ENCODE data around the gene TCF7L1.

The TCF7L1 gene

DNA sequence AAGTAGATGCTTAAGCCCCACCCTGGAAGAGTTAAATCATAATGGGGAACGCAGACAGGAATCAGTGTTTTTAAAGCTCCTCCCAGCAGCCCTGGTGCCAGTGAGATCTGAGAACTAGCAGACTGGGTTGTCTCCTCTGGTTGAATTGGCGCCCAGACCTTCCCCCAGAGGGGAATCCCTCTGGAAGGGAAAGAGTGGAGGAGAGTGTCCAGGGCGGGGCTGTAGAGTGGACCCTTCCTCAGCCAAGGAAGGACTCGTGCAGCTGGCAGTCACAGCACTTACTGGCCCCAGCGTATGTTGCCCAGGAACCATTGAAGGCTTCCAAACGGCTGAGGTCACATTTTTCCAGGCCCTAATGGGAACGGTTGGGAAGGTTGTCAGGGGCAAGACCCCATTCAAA, 132.1 kb downstream of the TCF7L1 start:
- no peaks in the 10 kb centered on the region for H3K9me3 ChIP-seq
- H3K36me3 ChIP-seq: no peaks in the 10 kb centered on the region
- H3K27me3 ChIP-seq: peaks cover 15% of the 10 kb centered on the region
- no peak for TF ChIP-seq CTCF (IDR thresholded peaks at IDR 0.05)
- no peaks in the 10 kb centered on the region for H3K4me1 ChIP-seq (ENCODE audit: control insufficient read depth in 1 of 2, insufficient read depth in 1 of 2, low read depth in 1 of 2, low read length in 1 of 2)
- no peak overlapping the region for H3K4me3 ChIP-seq (ENCODE audit: low read depth in 1 of 2, low read length in 1 of 2)
- H3K27ac ChIP-seq: no peak overlapping the region

DNA sequence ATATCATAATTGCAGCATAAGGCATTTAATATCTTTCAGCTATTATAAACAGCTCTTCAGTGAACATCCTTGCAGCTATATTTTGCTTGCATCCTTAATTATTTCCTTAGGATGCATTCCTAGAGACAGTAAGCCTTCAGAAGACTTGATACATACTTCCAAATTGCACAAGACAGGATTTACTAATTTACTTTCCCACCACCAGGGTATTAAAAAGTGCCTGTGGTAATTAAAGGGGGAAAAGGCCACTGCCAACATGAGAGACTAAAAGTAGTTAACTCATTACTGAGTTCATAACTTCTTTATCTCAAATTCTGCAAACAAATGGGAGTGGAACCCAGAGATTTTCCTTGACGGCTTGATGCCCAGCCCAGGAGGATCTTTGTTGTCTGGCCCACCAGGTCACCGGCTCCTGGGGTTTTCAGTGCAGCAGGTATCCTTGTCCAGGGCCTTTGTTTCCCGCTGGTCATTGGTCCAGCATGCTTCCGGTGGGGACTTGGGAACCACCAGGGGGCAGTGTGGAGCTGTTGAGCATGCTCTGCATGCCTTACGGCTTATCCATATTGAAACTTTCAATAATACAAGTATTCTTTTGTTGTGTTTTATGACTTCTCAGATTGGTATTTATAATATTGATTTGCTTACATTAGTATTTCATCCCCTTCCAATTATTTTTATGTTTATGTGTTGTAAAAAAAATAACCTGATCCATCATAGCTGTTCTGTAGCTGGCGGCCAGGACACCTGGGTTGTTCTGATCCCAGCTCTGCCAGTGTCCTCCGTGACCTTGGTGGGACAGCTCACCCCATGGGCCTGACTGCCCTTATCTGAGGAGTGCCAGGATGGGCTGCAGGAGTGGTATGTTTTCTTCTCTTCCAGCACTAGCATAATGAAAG, 133.2 kb downstream of the TCF7L1 start:
- no peak overlapping the region for H3K27ac ChIP-seq
- peaks cover 15% of the 10 kb centered on the region for H3K27me3 ChIP-seq
- peak; percentile 80 for TF ChIP-seq CTCF (IDR thresholded peaks at IDR 0.05)
- no peaks in the 10 kb centered on the region for H3K9me3 ChIP-seq
- H3K4me3 ChIP-seq (ENCODE audit: low read depth in 1 of 2, low read length in 1 of 2): no peak overlapping the region
- H3K4me1 ChIP-seq (ENCODE audit: control insufficient read depth in 1 of 2, insufficient read depth in 1 of 2, low read depth in 1 of 2, low read length in 1 of 2): no peaks in the 10 kb centered on the region
- H3K36me3 ChIP-seq: no peaks in the 10 kb centered on the region

- Histone ChIP-seq H3K4me3 (ENCODE audit: low read depth in 1 of 2, low read length in 1 of 2) (no peak overlapping the region), H3K4me1 (ENCODE audit: control insufficient read depth in 1 of 2, insufficient read depth in 1 of 2, low read depth in 1 of 2, low read length in 1 of 2) (no peaks in the 10 kb centered on the region), H3K9me3 (no peaks in the 10 kb centered on the region), H3K36me3 (no peaks in the 10 kb centered on the region), H3K27ac (no peak overlapping the region), H3K27me3 (peaks cover 2% of the 10 kb centered on the region)
- no peak for TF ChIP-seq CTCF (IDR thresholded peaks at IDR 0.05)
Measured at GRCh38 chr2:85269959-85270358, 136.8 kb downstream of the TCF7L1 start.

DNA sequence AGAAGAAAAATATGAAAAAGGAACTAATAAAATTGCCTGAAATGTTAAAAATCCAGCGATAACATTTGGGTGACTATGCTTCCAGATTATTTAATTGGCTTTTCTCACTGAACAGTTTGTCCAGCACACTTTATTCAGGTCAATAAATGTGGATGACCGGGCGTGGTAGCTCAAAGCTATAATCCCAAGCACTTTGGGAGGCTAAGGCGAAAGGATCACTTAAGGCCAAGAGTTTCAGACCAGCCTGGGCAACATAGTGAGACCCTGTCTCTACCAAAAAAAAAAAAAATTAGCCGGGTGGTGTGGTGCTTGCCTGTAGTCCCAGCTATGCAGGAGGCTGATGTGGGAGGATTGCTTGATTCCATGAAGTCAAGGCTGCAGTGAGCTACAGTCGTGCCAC, 139.2 kb downstream of the TCF7L1 start:
- no peaks in the 10 kb centered on the region for H3K9me3 ChIP-seq
- no peak overlapping the region for H3K27ac ChIP-seq
- no peaks in the 10 kb centered on the region for H3K36me3 ChIP-seq
- no peak for TF ChIP-seq CTCF (IDR thresholded peaks at IDR 0.05)
- H3K27me3 ChIP-seq: no peaks in the 10 kb centered on the region
- H3K4me1 ChIP-seq (ENCODE audit: control insufficient read depth in 1 of 2, insufficient read depth in 1 of 2, low read depth in 1 of 2, low read length in 1 of 2): no peaks in the 10 kb centered on the region
- H3K4me3 ChIP-seq (ENCODE audit: low read depth in 1 of 2, low read length in 1 of 2): no peak overlapping the region

DNA sequence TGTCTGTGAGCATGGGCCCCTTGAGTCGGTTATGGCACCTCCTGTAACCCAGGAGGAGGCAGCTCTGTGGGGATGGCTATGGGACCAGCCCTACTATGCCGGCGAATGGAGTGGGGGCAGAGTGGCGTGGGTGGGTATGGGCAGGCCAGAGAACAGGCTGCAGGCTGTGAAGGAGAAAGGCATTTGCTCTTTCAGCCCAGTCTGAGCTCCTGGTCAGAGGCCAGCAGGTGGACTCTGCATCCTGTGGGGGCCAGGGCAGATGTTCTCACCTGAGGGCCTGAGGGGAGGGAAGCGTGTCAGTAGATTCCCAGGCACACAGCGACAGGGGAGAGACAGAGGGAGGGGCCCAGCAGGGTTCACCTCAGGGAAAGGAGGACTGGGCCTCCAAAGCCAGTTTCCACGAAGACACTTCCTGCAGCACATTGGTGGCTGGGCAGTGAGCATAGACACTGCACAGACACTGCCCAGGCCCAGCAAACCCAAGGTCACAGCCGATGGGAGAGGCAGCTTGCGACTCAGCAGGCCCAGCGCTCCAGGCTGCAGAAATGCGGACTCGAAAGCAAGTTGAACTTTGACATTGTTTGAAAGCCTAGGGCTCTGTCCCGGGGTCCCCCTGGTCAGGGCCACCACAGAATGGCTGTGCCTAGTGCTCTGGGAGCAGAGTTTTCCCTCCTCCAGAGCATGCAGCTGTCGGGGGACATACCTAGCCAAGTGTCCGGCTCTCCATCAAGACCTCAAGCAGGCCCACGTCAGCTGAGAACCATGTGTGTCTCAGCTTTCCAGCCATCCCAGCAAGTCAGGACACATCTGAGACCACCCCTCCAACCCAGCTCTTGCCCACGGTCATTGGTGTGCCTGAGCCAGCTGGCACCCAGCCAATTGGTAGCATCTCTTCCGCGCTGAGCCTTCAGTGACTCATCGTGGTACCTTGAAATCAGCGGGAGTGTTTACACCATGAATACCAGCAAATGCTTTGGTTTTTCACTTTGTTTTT, 140.8 kb downstream of the TCF7L1 start:
- H3K9me3 ChIP-seq: no peaks in the 10 kb centered on the region
- no peak for TF ChIP-seq CTCF (IDR thresholded peaks at IDR 0.05)
- no peaks in the 10 kb centered on the region for H3K27me3 ChIP-seq
- H3K4me3 ChIP-seq (ENCODE audit: low read depth in 1 of 2, low read length in 1 of 2): no peak overlapping the region
- H3K4me1 ChIP-seq (ENCODE audit: control insufficient read depth in 1 of 2, insufficient read depth in 1 of 2, low read depth in 1 of 2, low read length in 1 of 2): no peaks in the 10 kb centered on the region
- no peak overlapping the region for H3K27ac ChIP-seq
- no peaks in the 10 kb centered on the region for H3K36me3 ChIP-seq
